Hepatocyte (in vitro differentiated cells): ENCODE results near the gene MTR.

Source experiments
- CTCF ChIP-seq: fragments of 200-600 bp; sonication (generic); IDR thresholded peaks from 2 replicates; pipeline ENCODE4 v1.5.1; 2016; ENCODE audit warnings: antibody characterized with exemption, mild to moderate bottlenecking; ENCODE audit not compliant: poor library complexity
- EZH2 ChIP-seq: fragments of 200-600 bp; sonication (generic); IDR thresholded peaks from 2 replicates; pipeline ENCODE4 v1.6.1; 2016; ENCODE audit warnings: antibody characterized with exemption, mild to moderate bottlenecking, borderline replicate concordance
- EZH2phosphoT487 ChIP-seq: fragments of 200-600 bp; sonication (generic); IDR thresholded peaks from one replicate; pipeline ENCODE4 v1.6.1; 2018; ENCODE audit warnings: antibody characterized with exemption, mild to moderate bottlenecking, low read depth, moderate library complexity; ENCODE audit not compliant: unreplicated experiment, severe bottlenecking

GRCh38 chr1:236952246-236953003 is 157.3 kb downstream of the MTR start:
- no peak for TF ChIP-seq CTCF
- no peak for TF ChIP-seq EZH2
- TF ChIP-seq EZH2phosphoT487, result no peak
